Fibroblast of skin of scalp (primary cell): ENCODE data around the gene SF3A2.

Experiments
- DNase-seq: peaks from one replicate; pipeline ENCODE4 v3.0.0-alpha.2; 2013

SF3A2 gene

DNA sequence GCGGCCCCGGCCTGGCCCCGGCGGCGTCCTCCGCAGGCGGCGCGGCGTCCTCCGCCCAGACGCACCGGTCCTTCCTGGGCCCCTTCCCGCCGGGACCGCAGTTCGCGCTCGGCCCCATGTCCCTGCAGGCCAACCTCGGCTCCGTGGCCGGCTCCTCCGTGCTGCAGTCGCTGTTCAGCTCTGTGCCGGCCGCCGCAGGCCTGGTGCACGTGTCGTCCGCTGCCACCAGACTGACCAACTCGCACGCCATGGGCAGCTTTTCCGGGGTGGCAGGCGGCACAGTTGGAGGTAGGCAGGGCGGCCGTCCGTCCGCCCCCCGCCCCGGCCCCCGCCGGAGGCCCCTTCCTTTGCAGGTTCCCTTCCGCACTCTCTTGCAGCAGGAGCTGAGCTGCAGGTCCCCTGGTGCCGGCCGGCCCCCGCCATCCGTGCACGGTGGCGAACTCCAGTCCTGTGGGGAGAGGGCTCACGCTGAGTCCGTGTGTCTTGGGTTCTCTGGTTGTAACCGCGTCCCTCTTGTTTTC lies 9.7 kb upstream of the SF3A2 start:
- DNase-seq = no peak

DNA sequence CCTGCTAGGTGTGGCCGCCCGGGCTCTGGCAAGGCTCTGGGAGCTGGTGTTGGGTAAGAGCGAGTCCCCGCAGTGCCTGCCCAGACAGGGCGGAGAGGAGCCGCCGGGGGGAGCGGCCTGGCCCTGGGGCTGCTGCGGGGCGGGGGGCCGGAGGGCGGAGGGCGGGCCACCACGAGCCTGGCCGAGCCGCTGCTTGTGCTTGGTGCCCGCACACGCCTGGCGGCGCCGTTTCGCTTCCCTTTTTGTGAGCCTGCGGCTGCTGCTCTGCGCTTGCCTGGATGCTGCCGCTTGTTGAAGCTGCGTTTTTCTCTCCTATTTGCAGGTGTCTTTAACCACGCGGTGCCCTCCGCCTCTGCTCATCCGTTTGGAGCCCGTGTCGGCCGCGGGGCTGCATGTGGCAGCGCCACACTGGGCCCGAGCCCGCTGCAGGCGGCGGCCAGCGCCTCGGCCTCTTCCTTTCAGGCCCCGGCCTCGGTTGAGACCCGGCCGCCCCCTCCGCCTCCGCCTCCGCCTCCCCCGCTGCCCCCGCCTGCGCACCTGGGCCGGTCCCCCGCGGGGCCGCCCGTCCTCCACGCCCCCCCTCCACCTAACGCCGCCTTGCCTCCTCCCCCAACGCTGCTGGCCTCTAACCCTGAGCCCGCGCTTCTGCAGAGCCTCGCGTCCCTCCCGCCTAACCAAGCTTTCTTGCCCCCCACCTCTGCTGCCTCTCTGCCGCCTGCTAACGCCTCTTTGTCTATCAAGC lies 9.0 kb upstream of the SF3A2 start:
- no peak for DNase-seq

DNA sequence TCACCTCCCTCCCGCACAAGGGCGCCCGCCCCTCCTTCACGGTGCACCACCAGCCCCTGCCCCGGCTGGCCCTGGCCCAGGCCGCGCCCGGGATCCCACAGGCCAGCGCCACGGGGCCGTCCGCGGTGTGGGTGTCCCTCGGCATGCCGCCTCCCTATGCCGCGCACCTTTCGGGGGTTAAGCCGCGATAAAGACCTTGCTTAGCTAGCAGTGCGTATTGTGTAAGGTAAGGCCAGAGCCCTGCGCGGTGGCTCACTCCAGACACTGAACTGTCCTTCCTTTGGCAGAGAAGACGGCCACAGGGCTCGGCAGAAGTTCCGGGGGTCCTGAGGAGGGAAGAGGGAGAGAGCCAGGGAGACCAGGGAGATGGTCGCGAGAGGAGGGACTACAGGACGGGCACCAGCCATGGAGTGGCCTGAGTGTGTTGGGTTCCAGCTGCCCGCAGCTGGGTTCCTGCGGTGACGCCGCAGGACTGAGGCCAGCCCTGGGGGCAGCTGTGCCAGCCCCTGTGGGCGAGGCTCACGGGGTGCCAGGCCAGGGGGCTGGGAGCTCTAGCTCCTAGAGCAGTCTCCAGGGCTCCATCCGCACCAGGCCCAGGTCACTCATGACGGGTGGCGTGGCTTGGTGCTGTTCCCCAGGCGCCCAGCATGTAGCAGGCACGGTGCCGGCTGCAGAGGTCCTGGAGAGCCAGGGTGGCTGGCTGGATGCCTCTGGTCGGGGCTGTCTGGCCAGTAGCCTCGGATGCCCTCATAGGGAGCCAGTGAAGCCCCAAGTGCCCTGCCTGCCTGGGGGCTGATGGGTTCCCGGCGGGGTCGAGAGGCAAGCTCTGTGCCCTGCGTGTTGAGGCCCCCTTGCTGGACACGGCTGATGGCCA lies 8.2 kb upstream of the SF3A2 start:
- DNase-seq = no peak

DNA sequence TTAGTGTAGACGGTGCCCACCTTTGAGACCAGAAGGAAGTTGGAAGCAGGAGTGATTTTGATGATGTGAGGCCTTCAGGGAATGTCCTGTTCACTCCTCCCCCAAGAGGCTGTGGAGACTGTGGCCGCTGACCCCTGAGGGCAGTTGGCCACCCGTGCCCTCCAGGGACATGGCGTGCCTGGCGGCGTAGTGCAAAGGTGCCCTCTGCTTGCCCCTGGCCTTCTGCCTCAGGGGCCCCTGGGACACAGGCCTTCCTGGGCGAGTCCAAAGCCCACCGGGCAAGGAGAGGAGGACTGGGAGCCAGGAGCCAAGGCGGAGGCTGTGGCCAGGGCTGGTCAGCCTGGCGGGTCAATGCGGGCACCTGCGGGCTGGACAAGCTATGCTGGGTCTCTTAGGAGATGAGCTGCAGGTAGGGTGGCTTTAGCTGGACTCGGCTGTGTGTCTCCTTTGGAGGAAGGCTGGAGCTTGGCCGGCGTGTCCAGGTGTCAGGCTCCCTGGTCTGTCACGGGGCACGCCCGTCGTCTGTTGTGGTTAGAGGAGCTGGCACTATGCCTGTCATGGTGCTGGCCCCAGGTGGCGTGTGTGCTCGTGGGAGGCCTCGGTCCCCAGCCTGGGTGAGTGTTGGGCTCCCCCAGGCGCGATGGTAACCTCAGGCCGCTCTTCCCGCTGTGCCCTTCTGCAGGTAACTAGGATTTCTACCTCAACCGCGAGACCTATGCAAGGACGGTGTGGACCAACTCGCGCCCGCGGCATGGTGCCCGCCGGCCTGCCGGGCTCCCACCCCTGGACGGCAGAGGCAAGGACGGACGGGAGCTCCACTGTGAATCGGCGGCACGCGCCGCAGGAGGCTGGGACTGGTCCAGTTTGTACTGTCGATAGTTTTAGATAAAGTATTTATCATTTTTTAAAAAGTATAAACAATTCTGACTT lies 7.3 kb upstream of the SF3A2 start:
- no peak for DNase-seq

DNA sequence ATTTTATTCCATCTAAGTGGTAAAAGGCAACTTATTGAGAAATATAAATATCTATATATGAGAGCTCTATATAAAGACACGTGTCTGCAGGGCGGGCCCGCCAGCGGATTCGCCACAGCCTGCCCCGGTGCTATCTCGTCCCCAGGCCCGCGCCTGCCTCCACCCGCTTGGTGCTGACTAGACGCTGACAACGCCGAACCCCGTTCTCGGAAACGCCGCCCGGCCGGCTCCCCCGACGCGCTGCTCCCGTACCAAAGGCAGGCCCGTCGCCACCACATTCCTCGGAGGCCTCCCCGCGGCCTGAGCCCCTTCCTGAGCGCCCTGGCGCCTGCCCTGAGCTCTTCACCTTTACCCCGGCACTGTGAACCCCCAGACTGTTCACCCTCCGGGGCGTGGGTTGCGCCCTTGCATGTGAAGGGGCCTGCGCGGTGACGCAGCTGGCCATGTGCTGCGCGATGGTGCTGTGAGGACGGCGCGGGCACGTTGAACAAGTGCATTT lies 6.5 kb upstream of the SF3A2 start:
- no peak for DNase-seq

DNA sequence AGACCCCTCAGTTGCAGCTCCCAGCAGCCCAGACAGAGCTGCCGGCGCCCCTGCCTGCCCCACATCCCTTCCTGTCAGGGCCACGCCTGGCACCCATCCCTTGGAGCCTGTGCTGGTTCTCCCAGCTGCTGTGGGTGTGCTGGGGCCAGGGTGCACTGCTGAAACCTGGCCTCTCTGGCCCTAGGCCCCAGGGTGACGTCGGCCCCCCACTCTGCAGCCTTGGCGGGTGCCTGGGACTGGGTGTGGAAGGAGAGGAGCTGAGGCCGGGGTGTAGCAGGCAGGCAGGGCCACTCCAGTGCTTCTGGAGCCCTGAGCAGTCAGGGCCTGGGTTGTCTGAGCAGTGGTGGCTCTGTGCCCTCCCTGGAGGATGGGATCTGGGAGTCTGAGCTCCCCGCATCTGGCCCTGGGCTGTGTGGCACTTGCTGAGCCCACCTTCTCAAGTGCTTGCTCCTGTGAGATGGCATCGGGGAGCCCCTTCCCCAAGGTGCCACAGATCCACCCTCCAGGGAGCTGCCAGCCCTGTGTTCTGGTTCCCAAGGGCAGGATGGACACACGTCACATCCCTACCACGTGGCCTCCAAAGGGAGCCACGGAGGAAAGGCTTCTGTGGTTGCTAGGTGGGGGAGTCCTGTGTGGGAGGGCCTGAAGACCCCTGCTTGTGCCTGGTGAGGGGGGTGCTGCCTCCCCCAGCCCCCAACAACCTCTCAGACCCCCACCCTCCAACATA lies 5.7 kb upstream of the SF3A2 start:
- no peak for DNase-seq

DNA sequence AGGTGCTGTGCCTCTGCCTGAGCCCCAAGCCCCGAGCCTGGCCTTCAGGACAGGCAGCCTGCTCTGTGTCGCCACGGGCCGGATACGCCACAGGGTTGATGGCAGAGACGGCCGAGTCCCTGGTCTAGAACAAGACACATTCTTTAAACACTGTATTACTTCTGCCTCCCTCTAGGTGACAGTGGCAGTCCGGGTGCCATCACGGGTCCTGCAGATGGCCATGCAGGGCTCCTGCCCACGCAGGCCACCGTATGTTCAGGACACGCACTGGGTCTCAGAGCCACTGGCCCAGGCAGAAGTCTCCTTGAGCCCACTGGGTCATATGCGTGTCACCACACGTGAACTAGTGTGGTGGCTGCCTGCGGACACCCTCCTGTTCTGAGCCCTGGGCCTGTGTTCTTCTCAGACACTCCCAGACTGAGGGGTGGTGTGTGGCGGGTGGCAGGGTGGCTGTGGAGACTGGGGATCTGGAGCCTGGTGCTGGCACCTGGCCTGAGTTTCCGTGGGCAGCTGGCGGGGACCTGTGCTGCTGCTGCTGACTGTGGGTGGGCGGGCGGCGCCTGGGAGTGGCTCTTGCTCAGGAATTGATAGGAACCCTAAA lies 4.9 kb upstream of the SF3A2 start:
- DNase-seq = no peak

DNA sequence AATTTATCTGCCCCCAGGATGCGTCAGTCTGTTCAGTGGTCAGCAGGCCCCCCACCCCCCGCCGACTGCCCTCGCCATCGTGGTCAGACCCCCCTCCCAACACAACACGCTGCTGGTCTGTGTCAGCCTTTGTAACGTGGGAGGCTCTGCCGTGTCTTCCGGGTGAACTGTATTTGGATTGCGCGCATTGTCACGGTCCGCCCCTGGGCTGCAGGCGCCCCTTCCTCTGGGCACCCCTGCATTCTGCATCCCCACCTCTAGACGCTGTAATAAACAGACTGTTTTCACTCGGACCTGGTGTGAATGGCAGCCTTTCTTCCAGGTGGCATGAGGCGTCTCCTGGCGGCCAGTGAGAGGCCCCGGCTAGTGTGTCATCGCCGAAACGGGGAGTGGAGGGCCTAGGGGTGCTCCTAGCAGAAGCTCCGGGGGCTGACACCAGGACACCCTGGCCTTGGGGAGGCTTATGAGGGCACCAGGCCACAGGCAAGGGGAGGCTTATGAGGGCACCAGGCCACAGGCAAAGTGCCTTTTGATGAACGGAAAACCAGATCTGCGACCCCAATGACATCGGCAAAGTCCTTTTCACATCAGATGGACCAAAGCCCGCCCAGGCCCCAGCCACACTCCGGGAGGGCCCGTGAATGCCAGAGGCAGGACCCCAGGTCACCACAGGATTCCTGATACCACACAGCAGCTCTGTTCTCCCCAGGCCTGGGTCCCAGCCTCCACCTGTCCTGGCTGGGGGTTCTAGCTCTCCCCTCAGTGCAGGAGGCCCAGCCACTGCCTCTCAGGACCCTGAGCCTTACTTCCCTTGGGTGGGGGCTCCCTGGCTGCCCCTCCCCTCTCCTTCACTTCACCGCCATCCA lies 4.1 kb upstream of the SF3A2 start:
- no peak for DNase-seq

DNA sequence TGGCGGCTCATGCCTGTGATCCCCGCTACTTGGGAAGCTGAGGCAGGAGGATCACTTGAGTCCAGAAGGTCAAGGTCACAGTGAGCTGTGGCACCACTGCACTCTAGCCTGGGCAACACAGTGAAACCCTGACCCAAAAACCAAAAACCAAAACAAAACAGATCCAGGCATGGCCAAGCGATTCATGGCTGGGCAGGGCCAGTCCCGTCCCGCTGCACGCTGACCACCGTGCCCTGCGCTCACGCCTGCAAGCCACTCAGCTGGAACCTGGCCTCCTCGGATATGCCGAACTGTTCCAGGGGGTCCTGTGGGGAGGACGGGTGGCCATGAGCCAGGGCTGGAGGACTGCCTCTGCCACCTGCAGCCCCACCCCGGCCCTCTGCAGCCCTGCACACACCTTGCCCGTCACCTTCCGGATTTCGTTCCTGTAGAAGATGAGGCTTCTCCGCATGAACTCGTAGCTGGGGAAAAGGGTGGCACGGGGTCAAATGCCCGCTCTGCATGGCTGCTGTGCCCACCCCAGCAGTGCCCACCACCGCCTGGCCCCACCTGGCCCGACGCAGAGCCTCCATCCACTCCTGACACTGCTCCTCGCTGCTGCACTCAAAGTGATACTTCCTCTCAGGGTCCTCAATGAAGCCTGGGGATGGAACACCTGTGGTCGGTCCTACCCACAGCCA lies 2.9 kb upstream of the SF3A2 start:
- no peak for DNase-seq

DNA sequence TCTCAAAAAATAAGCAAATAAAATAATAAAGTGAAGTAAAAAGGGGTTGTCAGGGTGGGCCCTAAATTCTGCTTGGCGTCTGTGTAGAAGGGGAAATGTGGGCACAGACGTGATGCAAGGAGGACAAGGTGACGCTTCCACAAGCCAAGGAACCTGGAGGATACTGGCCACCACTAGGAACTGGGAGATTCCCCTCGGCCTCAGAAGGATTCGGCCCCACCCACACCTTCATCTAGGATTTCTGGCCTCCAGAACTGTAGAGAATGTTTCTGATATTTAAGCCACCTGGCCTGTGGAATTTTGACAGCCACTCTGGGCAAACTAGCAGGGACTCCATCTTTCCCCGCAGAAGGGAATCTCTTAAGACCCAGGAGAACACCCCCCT lies 1.6 kb upstream of the SF3A2 start:
- DNase-seq = no peak

DNA sequence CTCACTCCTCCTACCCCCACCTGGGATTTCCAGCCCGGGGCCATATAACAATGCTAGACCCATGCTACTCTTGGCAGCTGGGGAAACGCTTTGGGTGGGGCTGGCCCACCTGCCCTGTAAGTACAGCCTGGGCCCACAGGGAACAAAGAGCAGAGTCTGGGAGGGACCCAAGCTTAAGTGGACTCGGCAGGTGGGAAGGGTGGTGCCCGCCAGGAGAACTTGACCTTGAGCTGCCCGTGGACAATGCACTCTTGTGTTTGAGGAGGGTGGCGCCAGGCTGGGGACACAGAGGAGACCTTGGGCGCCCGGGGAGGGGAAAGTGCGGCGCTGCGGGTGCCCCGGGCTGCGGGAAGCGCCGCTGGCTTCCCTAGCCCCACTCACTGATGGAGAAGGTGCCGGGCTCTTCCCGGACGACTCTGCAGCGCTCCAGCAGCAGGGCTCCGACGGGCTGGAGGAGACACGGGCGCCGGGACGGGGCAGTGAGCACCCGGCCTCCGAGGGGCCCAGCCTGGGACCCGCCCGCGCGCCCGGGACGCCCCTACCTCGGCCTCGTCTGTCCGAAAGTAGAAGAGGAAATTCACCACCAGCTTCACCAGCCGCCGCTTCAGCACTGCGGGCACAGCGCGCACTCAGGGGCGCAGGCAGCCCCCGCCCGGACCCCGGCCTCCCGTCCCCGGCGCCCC lies 1.1 kb upstream of the SF3A2 start:
- DNase-seq = no peak

DNA sequence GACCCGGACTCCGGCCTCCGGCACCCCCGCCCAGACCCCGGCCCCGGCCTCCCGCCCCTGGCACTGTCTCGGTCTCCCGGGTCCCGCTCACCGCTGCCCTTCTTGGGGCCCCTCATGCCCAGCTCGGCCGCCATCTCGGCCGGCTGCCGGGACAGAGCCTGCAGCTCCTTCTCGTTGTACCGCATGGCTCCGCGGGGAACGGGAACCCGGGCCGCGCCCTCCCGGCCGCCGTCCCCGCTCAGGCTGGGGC lies 635 bp upstream of the SF3A2 start:
- no peak for DNase-seq

DNA sequence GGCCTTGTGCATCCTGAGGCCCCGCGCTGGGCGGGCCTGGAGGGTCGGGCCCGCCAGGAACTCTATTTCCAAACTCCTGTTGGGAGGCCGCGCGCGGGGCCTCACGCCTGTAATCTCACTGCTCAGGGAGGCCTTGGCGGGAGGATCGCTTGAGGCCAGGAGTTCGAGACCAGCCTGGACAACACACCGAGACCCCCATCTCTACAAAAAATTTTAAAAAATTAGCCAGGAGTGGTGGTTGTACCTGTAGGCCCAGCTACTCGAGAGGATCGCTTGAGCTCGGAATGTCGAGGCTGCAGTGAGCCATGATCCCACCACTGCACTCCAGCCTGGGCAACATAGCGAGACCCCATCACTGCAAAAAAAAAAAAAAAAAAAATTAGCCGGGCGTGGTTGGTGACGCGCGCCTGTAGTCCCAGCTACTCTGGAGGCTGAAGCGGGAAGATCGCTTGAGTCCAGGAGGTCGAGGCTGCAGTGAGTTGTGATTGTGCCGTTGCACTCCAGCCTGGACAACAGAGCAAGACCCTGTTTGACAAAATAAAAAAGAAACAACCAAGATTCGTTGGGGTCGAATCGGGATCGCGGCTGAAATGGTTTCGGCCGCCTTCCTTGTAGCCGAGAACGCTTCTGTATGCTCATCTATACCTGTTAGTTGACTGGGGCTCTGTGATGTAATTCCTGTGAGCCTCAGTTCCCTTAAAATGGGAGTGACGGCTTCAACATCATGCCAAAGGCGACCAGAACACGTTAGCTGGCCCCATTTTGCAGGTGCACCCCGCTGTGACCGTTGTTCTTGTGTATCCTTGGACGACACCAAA lies 636 bp downstream of the SF3A2 start:
- no peak for DNase-seq

DNA sequence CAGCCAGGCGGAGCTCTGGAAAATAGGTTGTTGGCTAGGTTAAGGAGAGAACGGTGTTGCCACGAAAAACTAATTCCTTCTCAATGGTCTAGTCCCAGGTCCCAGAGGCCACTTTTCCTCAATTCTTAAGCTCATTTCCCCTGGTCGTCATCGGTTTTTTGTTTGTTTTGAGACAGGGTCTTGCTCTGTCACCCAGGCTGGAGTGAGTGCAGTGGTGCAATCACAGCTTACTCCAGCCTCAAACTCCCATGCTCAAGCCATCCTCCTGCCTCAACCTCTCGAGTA lies 1.2 kb downstream of the SF3A2 start:
- no peak for DNase-seq

DNA sequence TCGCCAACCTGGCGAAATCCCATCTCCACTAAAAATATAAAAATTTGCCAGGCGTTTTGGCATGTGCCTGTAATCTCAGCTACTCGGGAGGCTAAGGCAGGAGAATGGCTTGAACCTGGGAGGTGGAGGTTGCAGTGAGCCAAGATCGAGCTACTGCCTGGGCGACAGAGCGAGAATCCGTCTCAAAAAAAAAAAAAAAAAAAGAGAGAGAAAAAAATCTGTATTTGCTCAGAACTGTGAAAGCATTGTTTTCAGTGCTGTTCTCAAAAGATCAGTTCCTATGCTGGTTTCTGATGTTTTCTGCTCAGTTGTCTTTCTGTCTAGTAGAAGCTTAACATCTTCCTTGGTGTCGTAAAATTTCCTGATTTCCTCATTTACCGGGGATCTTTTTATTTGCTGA lies 2.5 kb downstream of the SF3A2 start:
- DNase-seq = no peak

DNA sequence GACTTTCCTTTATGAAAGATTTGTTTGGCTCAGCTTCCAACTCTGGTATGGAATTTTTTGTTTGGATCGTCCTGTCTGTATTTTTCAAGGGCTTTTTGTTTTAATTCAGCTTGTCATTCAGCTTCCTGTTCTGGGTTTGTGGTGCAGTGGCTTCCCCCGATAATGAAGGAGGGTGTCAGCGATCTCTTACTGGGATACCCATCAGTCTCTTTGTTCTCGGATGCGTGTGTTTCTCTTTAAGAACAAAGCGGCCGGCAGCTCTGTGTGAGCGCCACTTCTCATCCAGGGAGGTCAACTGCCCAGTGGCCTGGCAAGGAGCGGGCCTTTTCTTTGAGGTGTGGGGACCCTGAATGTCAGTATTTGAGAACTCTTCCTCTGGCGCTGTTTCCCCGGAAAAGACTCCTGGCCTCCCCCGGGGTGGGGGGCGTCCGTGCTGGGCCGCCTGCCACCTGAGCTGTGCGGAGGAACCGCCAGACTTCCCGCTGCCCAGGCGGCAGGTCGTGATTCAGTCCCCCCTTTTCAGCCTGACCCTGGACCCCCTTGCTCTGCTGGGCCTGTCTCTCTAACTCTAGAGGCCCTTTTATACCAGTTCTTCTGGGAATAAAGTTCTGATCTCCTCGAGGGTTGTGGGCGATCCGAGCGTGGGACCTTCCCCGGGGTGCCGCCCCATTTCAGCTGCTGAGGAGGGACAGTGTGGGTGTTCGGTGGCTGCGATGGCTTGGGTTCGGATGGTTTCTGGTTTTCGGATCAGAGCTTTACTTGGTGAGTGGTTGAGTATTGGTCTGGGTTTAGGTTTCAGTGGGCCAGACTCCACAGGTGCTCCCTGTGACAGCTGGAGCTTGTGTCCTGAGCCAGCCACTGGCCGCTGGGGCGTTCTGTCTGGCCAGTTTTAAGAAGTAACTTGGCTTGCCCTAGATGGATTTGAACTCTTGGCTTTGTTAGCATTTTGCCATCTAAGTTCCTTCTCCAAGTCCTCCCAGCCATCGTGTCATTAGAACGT lies 3.4 kb downstream of the SF3A2 start:
- DNase-seq = peak; percentile 44
